ENCODE data around the gene IRF8.
A peak's percentile ranks its signal among the peaks of the same experiment; 100 is the strongest.
"Not testable (repeated sequence)": the region's sequence is repeated elsewhere in the genome, so short reads cannot be mapped to it uniquely, and the experiment has no call there.

Gene IRF8

DNA sequence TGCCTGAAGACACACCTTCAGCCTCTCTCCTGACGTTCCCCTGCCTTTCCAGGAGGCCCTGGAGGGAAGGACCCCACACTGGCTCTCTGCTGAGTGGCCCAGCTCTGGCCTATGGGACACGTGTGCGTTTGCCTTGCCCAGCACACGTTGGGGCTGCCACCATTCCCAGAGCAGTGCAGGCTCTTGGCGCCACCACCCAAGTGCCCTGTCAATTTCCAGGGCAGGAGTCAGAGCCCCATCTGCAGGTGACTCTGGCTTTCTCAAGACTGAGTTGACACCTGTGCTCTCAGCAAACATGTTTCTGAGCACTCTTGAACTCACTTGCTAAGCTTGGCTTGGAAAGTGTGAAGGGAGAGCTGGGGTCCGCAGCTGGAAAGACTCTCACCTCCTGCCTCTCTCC is 4.7 kb upstream of the IRF8 start:
- peak; percentile 37 for DNase-seq

DNA sequence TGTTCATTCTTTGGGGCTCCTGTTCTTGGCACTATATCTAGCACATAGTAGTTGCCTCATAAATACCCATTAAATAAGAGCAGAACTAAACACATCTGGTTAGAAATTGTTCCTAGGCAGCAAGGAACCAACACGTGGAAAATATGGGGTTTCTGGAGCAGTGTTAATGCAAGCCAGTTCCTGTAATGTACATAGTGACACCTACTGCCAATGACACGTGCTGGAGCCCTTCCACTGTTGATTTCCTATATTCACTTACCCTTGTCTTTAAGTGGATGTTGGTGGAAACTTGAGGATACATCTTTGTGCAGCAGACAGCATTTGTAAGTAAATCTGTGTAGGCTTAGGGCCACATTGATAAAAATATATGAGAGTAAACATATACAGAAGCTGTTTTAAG is 1.6 kb upstream of the IRF8 start:
- peak; percentile 77 for DNase-seq

DNA sequence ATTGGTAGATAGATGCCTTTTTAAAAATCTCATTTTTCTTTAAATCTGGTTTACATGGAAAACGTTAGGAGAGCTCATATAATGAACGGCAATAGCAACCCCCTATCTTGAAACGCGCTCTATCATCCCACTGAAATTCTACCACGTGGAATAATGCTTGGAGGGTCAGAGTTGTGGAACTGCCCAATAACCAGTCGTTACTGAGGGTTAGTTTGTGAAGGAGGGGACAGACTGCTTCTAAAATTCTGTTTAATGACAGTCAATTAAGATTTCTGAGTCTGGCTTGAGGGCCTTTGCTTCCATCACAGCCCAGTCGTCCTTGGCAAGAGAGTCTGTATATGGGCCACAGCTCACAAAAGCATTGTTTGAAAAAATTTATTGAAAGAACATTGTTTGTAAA is 482 bp downstream of the IRF8 start:
- DNase-seq = no peak

DNA sequence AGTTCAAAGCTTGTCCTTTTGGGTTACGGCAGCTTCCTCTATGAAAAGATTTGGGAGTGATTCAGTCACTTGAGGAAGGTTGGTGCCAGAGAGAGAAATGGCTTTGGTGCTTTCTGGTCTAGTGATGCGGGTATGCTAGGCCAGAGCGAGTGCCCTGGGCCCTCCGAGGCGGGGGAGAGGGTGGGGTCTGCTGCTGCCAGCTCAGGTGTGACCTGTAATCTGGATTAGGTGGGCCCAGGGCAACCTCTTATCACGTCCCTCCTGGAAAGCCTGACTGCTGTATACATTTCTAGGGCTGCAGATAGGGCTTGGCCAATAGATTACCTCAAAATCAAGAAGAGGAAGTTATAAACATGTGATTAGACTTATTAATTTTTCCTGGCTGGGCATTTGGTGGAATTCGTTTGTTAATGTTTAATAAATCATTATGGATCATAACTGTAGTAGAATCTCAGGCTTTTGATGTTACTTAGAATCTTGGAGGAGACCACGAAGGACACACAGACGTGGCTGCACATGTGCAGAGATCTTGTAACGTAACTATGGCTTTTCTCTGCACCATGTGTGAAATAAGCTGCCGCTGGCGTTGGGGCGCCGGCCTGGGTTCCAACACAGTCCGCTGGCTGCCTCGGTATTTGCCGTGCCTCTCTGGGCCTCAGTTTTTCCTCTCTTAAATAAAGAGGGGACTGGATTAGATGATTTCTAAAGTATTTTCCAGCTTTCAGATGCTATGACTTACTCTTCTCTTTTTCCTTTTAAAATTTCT is 1.2 kb downstream of the IRF8 start:
- peak; percentile 19 for DNase-seq

DNA sequence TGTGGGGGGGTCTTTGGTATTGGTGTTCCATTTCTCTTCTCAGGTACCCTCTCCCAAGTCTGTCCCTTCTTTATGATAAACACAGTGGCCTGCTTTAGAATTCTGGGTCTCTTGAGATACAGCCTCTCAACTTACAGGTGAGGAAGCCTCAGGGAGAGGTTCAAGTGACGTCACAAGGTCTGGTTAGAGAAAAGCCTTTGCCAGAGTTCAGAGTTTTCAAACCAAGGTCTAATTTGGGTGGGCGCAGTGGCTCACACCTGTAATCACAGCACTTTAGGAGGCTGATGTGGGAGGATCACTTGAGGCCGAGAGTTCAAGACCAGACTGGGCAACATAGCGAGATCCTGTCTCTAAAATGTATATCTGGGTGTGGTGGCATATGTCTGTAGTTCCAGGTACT is 2.1 kb downstream of the IRF8 start:
- no peak for DNase-seq

DNA sequence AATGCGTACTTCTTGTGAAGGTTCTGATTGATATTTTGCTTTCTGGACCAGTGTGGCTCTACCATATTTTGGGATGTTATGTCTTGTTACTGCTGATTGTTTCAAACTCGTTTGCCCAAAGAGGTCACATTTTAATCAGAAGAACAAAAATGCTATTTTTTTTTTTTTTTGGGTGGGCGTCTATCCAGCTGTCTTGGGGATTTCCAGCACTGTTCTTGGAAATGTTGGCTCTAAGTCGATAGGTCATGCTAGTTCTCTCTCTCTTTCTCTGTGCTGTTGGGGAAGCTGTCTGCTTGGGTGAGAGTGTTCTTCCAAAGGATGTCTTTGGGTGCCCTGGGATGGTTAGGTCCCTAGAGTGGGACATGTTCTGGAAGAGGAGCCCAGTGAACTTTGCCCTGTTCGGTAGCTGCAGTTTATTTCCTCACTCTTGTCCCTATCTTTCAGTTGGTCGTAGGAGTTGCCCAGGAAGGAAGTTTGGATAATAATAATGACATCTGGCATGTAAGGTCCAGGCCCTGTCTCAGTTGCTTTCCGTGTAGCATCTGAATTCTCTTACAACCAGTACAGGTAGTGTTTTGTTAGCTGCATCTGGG is 2.9 kb downstream of the IRF8 start:
- DNase-seq = no peak

DNA sequence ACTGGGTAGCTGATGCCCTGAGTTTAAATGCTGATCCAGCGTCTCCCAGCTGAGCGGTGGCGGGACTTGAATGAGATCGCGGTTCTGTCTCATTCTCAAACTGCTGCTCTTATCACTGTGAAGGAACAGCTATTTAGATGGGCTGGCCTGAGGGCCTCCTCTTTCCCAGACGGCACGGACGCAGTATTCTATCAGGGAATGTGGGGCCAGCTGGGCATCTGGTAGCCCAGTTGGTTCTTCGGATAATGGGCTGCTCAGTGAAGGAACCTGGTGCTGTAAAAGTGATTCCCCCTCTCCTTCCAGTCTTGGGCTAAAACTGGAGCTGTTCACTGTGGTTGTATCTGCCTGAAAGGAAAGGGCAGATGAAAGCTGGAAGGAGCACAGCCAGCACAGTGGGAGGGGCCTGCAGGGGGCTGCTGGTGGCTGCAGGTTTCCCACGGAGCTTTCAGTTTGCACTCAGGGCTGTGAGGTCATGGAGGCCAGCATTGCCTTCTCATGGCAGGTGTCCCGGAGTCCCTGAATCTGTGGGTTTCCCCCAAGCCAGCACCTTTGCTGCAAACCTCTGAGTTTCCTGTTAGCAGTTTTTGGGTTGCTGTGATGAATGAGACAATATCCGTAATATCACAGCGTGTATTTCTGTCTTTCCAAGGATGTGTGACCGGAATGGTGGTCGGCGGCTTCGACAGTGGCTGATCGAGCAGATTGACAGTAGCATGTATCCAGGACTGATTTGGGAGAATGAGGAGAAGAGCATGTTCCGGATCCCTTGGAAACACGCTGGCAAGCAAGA is 3.6 kb downstream of the IRF8 start:
- peak; percentile 31 for DNase-seq

DNA sequence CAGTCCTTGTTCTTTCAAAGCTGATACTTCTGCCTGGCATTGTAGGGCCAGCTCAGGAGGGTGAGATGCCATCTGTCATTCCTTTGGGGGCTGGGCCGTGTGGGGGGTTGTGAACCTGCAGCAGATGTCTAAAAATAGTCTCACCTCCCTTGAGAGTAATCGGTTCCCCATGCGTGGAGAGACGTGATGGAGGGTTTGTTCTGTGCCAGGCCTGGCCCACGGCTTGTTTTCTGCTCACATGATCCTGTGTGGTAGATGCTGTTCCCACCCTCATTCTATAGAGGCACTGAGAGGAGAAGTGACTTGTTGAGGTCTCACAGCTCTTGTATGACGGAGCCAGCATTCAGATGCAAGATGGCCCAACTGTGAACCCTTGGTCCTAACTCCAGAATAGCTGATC is 4.6 kb downstream of the IRF8 start:
- DNase-seq = peak; percentile 29

DNA sequence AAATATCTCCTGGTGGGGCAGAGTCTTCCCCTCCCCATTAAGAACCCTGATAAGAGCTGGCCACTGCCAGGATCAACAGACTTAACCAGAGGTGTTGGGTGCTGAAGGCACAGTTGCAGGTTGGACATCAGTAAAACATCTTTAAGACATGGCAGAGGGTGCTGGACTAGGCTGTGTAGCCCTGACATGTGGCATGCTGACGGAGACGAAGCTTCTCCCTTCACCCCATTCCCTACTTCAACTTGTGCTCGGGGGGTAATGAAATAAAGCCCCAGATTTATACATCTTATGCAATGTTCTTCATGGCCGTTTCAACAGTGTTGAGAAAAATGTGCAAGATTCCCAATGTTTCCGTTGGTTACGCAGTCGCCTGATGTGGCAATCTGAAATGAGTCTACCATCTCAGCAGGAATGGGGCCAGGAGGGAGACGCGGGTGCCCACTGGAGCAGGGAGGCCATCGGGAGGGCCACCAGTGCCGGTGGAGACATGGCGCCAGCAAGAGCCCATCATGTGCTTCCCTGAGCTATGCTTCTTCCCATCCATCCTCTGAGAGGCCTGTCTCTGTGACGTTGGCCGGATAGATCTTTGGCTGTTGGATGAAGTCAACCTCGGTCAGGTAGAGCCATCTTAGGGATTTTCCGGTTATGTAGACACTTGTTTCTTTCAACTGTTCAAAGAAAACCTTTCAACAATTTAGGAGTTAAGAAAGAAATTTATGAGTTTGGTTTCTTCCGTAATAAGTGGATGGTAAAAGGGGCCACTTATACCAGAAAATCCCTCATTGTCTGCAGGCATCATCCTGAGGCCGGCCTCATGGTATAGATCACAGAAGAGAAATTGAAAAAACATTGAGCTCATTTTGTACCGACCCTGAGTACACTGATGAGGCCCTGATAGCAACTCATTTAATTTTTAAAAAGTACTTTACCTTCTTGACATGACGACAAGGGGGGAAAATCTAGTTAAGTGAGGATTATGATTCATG is 6.4 kb downstream of the IRF8 start:
- DNase-seq = peak; percentile 31

DNA sequence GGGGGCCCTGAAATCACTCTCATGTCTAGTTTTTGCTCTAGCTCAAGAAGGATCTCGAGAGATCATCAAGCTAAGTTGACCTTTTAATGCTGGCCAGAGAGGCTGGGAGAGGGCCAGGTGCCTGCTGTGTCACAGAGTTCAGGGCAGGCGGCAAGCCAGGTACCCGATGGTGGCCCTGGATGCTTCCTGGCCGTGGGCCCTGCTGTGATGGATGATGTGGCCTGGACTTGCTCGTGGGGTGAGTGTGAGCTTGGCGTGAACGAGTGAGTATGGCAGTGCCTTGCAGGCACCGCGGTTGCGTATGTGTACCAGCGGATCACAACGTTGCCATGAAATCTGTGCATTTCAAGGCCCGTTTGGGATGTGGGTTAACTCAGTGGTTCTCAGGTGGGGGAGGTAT is 7.4 kb downstream of the IRF8 start:
- no peak for DNase-seq

DNA sequence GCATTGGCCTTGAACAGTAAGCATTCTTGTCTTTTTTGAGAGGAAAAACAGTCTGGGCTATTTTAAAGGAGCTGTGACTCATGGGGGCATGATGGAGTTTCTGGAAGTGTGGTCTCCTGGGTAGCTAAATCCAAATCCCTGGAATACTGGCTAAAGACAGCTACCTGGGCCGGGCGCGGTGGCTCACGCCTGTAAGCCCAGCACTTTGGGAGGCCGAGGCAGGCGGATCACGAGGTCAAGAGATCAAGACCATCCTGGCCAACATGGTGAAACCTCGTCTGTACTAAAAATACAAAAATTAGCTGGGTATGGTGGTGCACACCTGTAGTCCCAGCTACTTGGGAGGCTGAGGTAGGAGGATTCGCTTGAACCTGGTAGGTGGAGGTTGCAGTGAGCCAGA is 8.3 kb downstream of the IRF8 start:
- DNase-seq = not testable (repeated sequence)

DNA sequence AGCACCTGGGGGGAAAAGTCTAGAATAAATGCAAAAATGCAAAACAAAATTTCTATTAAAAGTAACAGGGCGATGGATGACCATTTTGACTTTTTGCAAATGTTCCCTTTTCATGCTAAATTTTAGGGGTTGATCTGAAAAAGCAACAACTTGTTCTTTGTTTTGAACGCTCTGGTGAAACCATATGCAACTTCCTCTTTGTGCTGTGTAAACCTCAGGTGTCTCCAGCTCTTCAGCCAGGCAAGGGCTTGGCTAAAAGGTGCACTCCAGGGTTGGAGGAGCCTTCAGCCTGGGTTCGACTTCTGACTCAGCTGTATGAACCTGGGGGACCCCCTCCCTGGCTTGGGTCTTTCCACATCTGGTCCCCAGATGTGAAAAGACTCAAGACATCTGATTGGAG is 9.5 kb downstream of the IRF8 start:
- peak; percentile 43 for DNase-seq

DNA sequence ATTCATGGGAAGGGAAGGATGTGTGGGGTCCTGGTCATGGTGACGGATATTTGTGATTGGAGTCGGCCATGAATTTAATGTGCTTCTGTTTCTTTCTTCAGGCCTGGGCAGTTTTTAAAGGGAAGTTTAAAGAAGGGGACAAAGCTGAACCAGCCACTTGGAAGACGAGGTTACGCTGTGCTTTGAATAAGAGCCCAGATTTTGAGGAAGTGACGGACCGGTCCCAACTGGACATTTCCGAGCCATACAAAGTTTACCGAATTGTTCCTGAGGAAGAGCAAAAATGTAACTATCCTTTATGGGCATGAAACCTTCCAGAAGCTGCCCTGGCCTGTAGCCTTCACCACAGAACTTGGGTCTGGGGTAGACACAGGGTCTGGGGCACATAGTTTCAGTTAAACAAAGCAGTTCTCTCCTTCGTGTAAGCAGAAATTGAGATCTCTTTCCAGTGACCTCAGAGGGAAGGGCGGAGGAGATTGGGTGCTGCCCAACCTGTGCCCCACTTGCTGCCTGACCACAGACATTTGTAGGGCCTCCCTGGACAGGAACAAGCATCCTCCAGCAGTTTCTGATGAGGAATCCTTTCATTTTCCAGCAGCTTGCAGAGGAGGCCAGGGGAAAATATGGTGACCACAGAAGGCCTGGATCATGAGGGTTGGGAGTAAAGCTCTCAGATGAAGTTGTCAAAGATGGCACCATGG is 10.1 kb downstream of the IRF8 start:
- peak; percentile 52 for DNase-seq

DNA sequence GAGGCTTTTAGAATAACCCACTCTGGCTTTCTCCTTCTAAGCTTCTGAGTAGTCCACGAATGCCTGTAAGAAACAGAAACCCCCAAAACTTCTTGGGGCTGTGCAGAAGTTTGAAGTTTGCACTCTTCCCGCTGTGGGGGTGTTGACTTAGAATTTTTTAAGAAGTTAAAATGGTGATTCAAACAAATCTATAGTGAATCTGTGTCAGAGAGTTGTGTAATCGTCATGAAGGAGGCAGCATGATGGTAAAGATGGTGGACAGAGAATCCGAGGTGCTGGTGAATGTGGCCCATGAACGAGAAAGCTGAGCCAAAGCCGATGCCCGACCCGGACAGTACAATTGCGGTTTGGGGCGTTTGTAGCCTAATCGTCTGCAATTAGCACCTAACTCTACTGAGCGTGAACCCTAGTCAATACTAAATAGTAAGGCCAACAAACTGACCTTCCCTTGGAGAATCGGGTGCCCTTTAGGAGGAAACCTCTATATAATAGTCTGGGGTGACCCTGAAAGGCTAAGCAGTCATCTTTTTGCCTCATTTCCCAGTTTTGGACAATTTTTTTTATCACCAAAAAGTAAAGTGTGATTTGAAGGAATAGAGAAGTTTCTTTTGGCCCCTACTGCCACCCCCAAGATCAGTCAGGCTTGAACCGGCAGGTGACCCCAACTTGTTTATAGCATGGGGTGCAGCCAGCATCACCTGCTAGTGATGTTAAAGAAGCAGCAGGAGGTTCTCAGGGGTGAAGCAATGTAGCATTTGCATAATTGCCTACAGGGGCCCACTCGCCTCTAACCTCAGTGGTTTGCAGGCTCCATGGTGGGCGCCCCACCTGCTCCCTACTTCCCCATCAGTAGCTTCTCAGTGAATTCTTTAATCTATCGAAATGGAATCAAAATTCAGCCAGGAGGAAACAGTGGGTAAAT is 11.2 kb downstream of the IRF8 start:
- DNase-seq = no peak

DNA sequence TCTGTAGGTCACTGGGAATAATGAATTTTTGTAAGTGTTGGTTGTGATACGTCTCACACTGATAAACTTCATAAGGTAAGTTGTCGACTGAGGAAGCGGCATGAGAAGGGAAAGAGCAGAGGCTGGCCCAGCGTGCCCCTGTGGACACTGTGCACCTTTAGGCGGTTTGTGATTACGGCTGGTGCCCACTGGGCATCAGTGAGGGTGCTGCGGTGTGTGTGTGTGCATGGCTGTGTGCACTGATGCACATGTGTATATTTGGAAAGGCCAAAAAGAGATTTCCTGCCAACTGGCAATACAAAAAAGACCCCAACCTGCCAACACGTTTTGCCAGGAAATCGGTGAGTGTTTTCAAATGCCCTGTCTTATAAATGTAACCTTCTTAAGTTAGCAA is 11.9 kb downstream of the IRF8 start:
- no peak for DNase-seq

DNA sequence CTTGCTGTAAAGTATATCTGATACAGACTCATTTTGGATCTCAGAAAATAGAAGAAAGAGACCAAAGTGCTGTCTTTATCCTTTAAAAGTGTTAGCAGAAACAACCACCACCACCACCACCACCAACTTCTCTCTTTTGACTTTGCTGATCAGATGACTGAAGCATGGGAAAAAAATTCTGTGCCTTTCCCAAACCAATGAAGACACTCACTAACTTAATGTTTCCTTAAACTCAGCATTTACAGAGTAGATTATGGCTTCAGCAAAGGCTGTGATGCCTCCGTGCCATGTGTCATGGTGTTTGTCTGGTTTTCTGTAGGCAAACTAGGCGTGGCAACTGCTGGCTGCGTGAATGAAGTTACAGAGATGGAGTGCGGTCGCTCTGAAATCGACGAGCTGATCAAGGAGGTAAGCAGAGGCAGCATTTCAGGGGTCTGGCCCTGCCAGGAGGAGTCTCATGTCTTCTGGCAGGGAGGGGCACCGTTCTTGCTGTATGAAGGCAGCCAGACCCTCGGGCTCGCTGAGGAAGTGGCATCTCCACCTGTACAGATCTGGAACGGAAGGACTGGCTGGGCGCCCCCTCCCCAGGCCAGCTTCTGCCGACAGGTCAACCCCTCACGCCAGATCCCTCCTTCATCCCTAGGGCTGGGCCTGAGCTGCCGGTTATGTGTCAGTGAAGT is 12.4 kb downstream of the IRF8 start:
- DNase-seq = no peak

DNA sequence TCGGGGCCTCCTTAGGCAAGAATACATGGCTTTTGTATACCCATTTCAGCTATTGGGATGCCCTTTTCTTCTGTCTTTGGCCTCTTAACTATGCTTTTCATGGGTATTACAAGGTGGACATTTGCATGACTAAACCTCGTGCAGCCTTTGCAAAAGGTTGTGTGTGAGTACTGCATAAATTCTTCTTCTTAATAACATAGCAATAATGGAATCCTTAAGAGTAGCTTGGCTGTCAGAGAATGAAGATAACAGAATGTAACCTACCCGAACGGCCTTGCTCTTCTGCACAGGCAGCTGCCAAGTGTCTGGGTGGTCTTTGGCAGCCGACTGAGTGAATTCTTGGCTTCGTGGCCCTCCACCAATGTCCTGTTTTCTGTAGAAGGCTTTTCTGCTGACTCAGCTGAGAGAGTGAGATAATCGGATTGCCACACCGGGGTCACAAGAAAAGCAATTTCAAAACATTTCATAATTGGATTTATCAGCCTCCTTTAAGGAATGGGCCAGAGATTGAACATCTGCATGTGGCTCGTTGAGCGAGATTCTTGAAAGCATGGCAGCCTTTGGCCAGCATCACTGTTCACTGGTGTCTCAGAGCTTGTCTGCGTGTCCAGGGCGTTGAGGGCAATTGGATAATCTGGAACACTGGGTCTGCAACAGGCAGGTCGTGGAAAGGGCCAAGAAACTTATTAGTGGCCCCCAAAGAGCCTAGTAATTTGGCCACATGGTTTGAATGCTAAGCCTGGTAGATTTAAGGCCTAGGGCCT is 13.4 kb downstream of the IRF8 start:
- DNase-seq = peak; percentile 24

DNA sequence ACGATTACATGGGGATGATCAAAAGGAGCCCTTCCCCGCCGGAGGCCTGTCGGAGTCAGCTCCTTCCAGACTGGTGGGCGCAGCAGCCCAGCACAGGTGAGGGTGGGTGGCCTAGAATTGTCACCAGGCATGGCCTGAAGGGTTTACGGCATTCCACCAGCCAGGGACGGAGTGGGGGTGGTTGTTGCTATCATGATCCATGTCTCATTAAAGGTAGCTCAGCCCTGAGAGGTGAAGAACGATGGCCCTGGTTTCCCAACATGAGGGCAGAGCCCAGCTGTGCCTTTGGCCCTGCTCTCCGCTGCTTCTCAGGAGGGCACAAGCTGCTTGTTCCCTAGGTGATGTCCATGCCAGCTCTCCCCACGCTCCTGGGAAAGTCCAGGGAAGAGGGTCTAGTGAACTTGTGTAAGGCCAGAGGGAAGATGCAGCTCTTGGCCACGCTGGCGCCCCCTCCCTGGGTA is 14.2 kb downstream of the IRF8 start:
- no peak for DNase-seq

DNA sequence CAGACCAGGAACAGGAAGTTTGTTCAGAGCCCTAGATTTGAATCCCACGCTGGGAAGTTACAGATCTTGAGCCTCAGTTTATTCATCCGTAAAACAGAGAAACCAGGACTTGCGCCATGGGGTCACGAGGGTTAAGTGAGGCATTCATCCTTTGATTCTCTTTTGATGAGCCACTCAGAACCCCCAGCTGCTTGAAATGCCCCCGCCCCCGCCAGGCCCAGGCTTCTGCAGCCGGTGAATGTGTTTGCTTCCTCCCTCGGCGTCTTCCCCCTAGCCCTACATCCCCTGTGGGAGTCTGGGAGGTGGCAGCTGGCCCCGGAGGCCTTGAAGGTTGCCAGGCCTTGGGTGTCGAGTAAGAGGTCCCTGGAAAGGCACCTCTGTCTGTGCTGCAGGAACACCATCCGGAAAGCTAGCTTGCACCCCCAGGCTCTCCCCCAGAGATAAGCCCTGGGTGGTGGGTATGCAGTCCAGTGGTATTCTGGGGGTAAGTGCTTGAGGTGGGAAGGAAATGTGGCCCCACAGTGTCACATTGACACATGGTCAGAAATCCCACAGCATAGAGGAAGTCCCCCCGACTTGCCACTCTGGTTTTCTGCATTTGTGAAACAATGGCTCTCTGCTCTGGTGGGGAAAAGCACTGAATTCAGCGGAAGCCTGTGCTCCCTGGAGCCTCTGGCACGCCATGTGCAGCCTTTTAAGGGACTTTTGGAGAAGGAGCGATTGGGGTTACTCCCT is 14.9 kb downstream of the IRF8 start:
- DNase-seq = peak; percentile 31
